Progenitor cell of endocrine pancreas (in vitro differentiated cells): ENCODE data around the gene CNGA3. TPM values are rescaled to one million over a fixed set of nuclear protein-coding genes. Genes with fewer than 3 reads are reported as not detected.
"Not testable (repeated sequence)": the region's sequence is repeated elsewhere in the genome, so short reads cannot be mapped to it uniquely, and the experiment has no call there.

Experiments used
- DNase-seq: peaks from one replicate; pipeline ENCODE4 v3.0.0; 2021; ENCODE audit warnings: low spot score; ENCODE audit not compliant: unreplicated experiment
- H3K27ac Mint-ChIP-seq: 2 replicates; pipeline ENCODE4 v1.8.0; 2021; ENCODE audit warnings: mild to moderate bottlenecking, moderate library complexity, mixed read lengths
- H3K27me3 Mint-ChIP-seq: 2 replicates; pipeline ENCODE4 v1.8.0; 2021; ENCODE audit warnings: mixed read lengths
- H3K36me3 Mint-ChIP-seq: 2 replicates; pipeline ENCODE4 v1.8.0; 2022; ENCODE audit warnings: mixed read lengths; ENCODE audit not compliant: insufficient read depth
- H3K4me1 Mint-ChIP-seq: 2 replicates; pipeline ENCODE4 v1.8.0; 2021; ENCODE audit warnings: low read depth, mixed read lengths
- H3K4me3 Mint-ChIP-seq: 2 replicates; pipeline ENCODE4 v1.8.0; 2021; ENCODE audit warnings: low read depth, mild to moderate bottlenecking, moderate library complexity, mixed read lengths
- H3K9me3 Mint-ChIP-seq: 2 replicates; pipeline ENCODE4 v1.8.0; 2021; ENCODE audit warnings: low read depth, mixed read lengths
- CTCF ChIP-seq: fragments of 200-600 bp; sonication (generic); IDR thresholded peaks from one replicate; pipeline ENCODE4 v1.5.0; 2021; ENCODE audit warnings: antibody characterized with exemption, mild to moderate bottlenecking; ENCODE audit not compliant: unreplicated experiment
- total RNA-seq: library from RNA; stranded (reverse); gene quantifications from 2 replicates; pipeline ENCODE4 v1.2.1, GENCODE V29; 2021

The CNGA3 gene
- total RNA-seq, 1 donor from 2014 or later = 5.3 TPM

- Mint-ChIP-seq H3K27me3 (no peaks in the 10 kb centered on the region), H3K4me1 (no peaks in the 10 kb centered on the region), H3K27ac (no peak overlapping the region), H3K4me3 (no peak overlapping the region), H3K9me3 (peaks cover 18% of the 10 kb centered on the region), H3K36me3 (peaks cover 2% of the 10 kb centered on the region)
- DNase-seq = no peak
- TF ChIP-seq CTCF = no peak
These were observed 30.3 kb upstream of the CNGA3 start for GRCh38 chr2:98315957-98316356.

- no peaks in the 10 kb centered on the region for H3K27me3 Mint-ChIP-seq
- H3K9me3 Mint-ChIP-seq = peaks cover 25% of the 10 kb centered on the region
- no peak overlapping the region for H3K27ac Mint-ChIP-seq
- TF ChIP-seq CTCF = no peak
- H3K36me3 Mint-ChIP-seq = peaks cover 2% of the 10 kb centered on the region
- no peaks in the 10 kb centered on the region for H3K4me1 Mint-ChIP-seq
- no peak overlapping the region for H3K4me3 Mint-ChIP-seq
- no peak for DNase-seq
These were observed 29.0 kb upstream of the CNGA3 start for GRCh38 chr2:98317214-98317613.

GRCh38 chr2:98320171-98320570, 26.1 kb upstream of the CNGA3 start:
- DNase-seq, H3K4me3 Mint-ChIP-seq, H3K27me3 Mint-ChIP-seq, H3K27ac Mint-ChIP-seq, H3K4me1 Mint-ChIP-seq, H3K36me3 Mint-ChIP-seq: not testable (repeated sequence)
- H3K9me3 Mint-ChIP-seq = peaks cover 40% of the 10 kb centered on the region

- TF ChIP-seq CTCF = no peak
- no peaks in the 10 kb centered on the region for H3K4me1 Mint-ChIP-seq
- H3K4me3 Mint-ChIP-seq = no peak overlapping the region
- H3K9me3 Mint-ChIP-seq = peaks cover 38% of the 10 kb centered on the region
- no peaks in the 10 kb centered on the region for H3K27me3 Mint-ChIP-seq
- peaks cover 2% of the 10 kb centered on the region for H3K36me3 Mint-ChIP-seq
- DNase-seq = no peak
- H3K27ac Mint-ChIP-seq = no peak overlapping the region
These were observed 22.1 kb upstream of the CNGA3 start for GRCh38 chr2:98324181-98324580.

GRCh38 chr2:98327776-98328175, 18.5 kb upstream of the CNGA3 start:
- DNase-seq = no peak
- Mint-ChIP-seq H3K27ac (no peak overlapping the region), H3K9me3 (peaks cover 19% of the 10 kb centered on the region), H3K4me1 (no peaks in the 10 kb centered on the region), H3K27me3 (peaks cover 3% of the 10 kb centered on the region), H3K36me3 (no peaks in the 10 kb centered on the region), H3K4me3 (no peak overlapping the region)
- no peak for TF ChIP-seq CTCF

- TF ChIP-seq CTCF = no peak
- H3K27ac Mint-ChIP-seq = no peak overlapping the region
- H3K9me3 Mint-ChIP-seq = peaks cover 8% of the 10 kb centered on the region
- peaks cover 8% of the 10 kb centered on the region for H3K4me1 Mint-ChIP-seq
- no peak for DNase-seq
- no peaks in the 10 kb centered on the region for H3K36me3 Mint-ChIP-seq
- peaks cover 3% of the 10 kb centered on the region for H3K27me3 Mint-ChIP-seq
- H3K4me3 Mint-ChIP-seq = no peak overlapping the region
These were observed 16.7 kb upstream of the CNGA3 start for GRCh38 chr2:98329549-98329948.
